ENCODE results near the gene ERGIC1. TPM values are rescaled to one million over a fixed set of nuclear protein-coding genes. Genes with fewer than 3 reads are reported as not detected.
A peak's percentile ranks its signal among the peaks of the same experiment; 100 is the strongest.

Gene ERGIC1
- total RNA-seq, 4 donors from 2014 or later = 156 to 214 (median 175) TPM

- H3K27me3 ChIP-seq = no peaks in the 10 kb centered on the region
- H3K36me3 ChIP-seq = no peaks in the 10 kb centered on the region
- H3K4me1 ChIP-seq = peaks cover 95 to 96% of the 10 kb centered on the region in 2 donors
- peak overlapping the region; percentile 97 to 98 (median 98) for H3K27ac ChIP-seq
- H3K9me3 ChIP-seq = no peaks in the 10 kb centered on the region
- TF ChIP-seq, protein P1, sequence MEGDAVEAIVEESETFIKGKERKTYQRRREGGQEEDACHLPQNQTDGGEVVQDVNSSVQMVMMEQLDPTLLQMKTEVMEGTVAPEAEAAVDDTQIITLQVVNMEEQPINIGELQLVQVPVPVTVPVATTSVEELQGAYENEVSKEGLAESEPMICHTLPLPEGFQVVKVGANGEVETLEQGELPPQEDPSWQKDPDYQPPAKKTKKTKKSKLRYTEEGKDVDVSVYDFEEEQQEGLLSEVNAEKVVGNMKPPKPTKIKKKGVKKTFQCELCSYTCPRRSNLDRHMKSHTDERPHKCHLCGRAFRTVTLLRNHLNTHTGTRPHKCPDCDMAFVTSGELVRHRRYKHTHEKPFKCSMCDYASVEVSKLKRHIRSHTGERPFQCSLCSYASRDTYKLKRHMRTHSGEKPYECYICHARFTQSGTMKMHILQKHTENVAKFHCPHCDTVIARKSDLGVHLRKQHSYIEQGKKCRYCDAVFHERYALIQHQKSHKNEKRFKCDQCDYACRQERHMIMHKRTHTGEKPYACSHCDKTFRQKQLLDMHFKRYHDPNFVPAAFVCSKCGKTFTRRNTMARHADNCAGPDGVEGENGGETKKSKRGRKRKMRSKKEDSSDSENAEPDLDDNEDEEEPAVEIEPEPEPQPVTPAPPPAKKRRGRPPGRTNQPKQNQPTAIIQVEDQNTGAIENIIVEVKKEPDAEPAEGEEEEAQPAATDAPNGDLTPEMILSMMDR (IDR thresholded peaks at IDR 0.05) = no peak
- no peak for TF ChIP-seq POLR2A (IDR thresholded peaks at IDR 0.05)
- WGBS, 2 donors = 21 to 35% methylated on average over 4 of the region's 4 CpGs
- intact Hi-C loops (cut with DNase I) = no loop called here
- no peak overlapping the region for H3K4me3 ChIP-seq (replicated peaks in 1 of 3)
- DNase-seq = peak; percentile 72 to 73
Observed at GRCh38 chr5:172870291-172870714, 36.3 kb downstream of the ERGIC1 start.

GRCh38 chr5:172870715-172871461 is 36.8 kb downstream of the ERGIC1 start:
- peak in 1 of 2 donors; percentile 73 for TF ChIP-seq POLR2A (IDR thresholded peaks at IDR 0.05)
- TF ChIP-seq, protein P1 (IDR thresholded peaks at IDR 0.05) = peak in 1 of 6 experiments; percentile 9
- 46 to 61% methylated on average over 20 of the region's 20 CpGs for WGBS, 2 donors
- H3K27ac ChIP-seq = peak overlapping the region; percentile 97 to 98 (median 98)
- intact Hi-C loops (cut with DNase I) = no loop called here
- peaks cover 96 to 97% of the 10 kb centered on the region in 2 donors for H3K4me1 ChIP-seq
- H3K27me3 ChIP-seq = no peaks in the 10 kb centered on the region
- no peaks in the 10 kb centered on the region for H3K36me3 ChIP-seq
- H3K4me3 ChIP-seq (replicated peaks in 1 of 3) = no peak overlapping the region
- no peaks in the 10 kb centered on the region for H3K9me3 ChIP-seq
- peak; percentile 90 to 91 for DNase-seq

DNA sequence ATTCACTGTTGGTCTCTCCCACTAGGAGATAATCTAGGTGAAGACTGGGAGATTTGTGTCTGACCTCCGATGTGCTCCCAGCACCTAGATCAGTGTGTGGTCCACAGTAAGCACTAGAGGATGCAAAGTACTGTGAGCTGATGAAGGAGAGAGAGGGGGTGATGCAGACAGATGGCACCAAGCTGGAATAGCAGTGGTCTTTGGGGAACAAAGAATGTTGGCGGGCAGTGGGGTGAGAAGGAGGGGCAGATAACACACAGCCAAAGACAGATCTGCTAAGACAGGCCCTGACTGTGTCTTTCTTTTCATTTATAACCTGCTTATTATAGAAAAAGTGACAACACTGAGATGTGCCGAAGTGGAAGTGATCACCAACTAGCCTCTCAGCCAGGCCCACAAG is 37.5 kb downstream of the ERGIC1 start:
- Histone ChIP-seq H3K4me3 (replicated peaks in 1 of 3) (no peak overlapping the region), H3K36me3 (no peaks in the 10 kb centered on the region), H3K4me1 (peaks cover 93 to 95% of the 10 kb centered on the region in 2 donors), H3K27ac (peak overlapping the region; percentile 97 to 98 (median 98)), H3K9me3 (no peaks in the 10 kb centered on the region), H3K27me3 (no peaks in the 10 kb centered on the region)
- 69 to 83% methylated on average over 3 of the region's 3 CpGs for WGBS, 2 donors
- DNase-seq = no peak
- intact Hi-C loops (cut with DNase I) = no loop called here
- TF ChIP-seq POLR2A (IDR thresholded peaks at IDR 0.05) = no peak
- TF ChIP-seq, protein P1 (IDR thresholded peaks at IDR 0.05) = no peak

DNA sequence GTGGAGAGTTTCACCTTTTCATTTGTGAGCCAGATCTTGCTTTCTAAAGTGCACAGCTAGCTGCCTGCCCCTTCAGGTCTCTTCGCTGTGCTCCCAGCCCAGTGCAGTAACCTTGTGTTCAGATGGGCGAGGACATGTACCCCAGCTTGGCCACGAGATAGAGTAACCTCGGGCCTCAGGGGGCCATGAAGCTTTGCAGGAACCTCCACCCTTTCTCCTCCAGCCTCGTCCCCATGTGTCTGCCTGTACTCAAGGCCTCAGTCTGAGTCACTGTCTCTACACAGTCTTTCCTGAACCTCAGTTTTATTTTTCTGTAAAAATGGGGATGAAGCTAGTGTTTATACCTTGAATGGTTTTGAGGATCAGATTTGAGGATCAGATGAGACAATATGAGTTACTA is 37.9 kb downstream of the ERGIC1 start:
- Histone ChIP-seq H3K9me3 (no peaks in the 10 kb centered on the region), H3K4me1 (peaks cover 88 to 92% of the 10 kb centered on the region in 2 donors), H3K36me3 (no peaks in the 10 kb centered on the region), H3K4me3 (replicated peaks in 1 of 3) (no peak overlapping the region), H3K27ac (peak overlapping the region; percentile 97 to 98 (median 98)), H3K27me3 (no peaks in the 10 kb centered on the region)
- intact Hi-C loops (cut with DNase I) = no loop called here
- TF ChIP-seq, protein P1 (IDR thresholded peaks at IDR 0.05) = no peak
- TF ChIP-seq POLR2A (IDR thresholded peaks at IDR 0.05) = no peak
- no peak for DNase-seq
- 59 to 81% methylated on average over 5 of the region's 5 CpGs for WGBS, 2 donors

- H3K9me3 ChIP-seq = no peaks in the 10 kb centered on the region
- H3K27ac ChIP-seq = peak overlapping the region; percentile 97 to 98 (median 98)
- TF ChIP-seq POLR2A (IDR thresholded peaks at IDR 0.05) = peak in 1 of 2 donors; percentile 50
- TF ChIP-seq, protein P1 (IDR thresholded peaks at IDR 0.05) = no peak
- no peaks in the 10 kb centered on the region for H3K27me3 ChIP-seq
- no peaks in the 10 kb centered on the region for H3K36me3 ChIP-seq
- H3K4me3 ChIP-seq (replicated peaks in 1 of 3) = no peak overlapping the region
- peaks cover 78 to 85% of the 10 kb centered on the region in 2 donors for H3K4me1 ChIP-seq
- 6 to 7% methylated on average over 11 to 13 of the region's 13 CpGs for WGBS, 2 donors
- DNase-seq = peak; percentile 96 to 97
- intact Hi-C loops (cut with DNase I) = no loop called here
Observed at GRCh38 chr5:172872997-172873491, 39.0 kb downstream of the ERGIC1 start.

Measured in thyroid gland (tissue), 4 donors.